ENCODE results near the gene MYO10.

MYO10 gene

GRCh38 chr5:16932401-16932800, 3.7 kb downstream of the MYO10 start:
- H3K36me3 Mint-ChIP-seq (ENCODE audit: low read depth), result no peaks in the 10 kb centered on the region
- peaks cover 13% of the 10 kb centered on the region for H3K4me1 Mint-ChIP-seq
- no peak overlapping the region for H3K27ac Mint-ChIP-seq
- no peak for ATAC-seq
- no peaks in the 10 kb centered on the region for H3K9me3 Mint-ChIP-seq
- H3K4me3 Mint-ChIP-seq, result no peak overlapping the region
- H3K27me3 Mint-ChIP-seq, result peaks cover 60% of the 10 kb centered on the region
- no peak for DNase-seq

- Mint-ChIP-seq H3K36me3 (ENCODE audit: low read depth) (no peaks in the 10 kb centered on the region), H3K9me3 (no peaks in the 10 kb centered on the region), H3K4me1 (peaks cover 9% of the 10 kb centered on the region), H3K27ac (no peak overlapping the region), H3K27me3 (peaks cover 51% of the 10 kb centered on the region), H3K4me3 (no peak overlapping the region)
- DNase-seq (no peak), ATAC-seq (no peak)
These were observed 4.6 kb downstream of the MYO10 start for GRCh38 chr5:16931334-16932110.

- Mint-ChIP-seq H3K27me3 (peaks cover 47% of the 10 kb centered on the region), H3K27ac (no peak overlapping the region), H3K9me3 (no peaks in the 10 kb centered on the region), H3K4me3 (no peak overlapping the region), H3K36me3 (ENCODE audit: low read depth) (no peaks in the 10 kb centered on the region), H3K4me1 (peaks cover 8% of the 10 kb centered on the region)
- ATAC-seq, result no peak
- no peak for DNase-seq
These were observed 5.6 kb downstream of the MYO10 start for GRCh38 chr5:16930496-16930895.

GRCh38 chr5:16929831-16930230, 6.3 kb downstream of the MYO10 start:
- no peak overlapping the region for H3K27ac Mint-ChIP-seq
- DNase-seq (no peak), ATAC-seq (no peak)
- H3K4me1 Mint-ChIP-seq, result peaks cover 4% of the 10 kb centered on the region
- H3K36me3 Mint-ChIP-seq (ENCODE audit: low read depth), result no peaks in the 10 kb centered on the region
- no peak overlapping the region for H3K4me3 Mint-ChIP-seq
- H3K27me3 Mint-ChIP-seq, result peaks cover 43% of the 10 kb centered on the region
- H3K9me3 Mint-ChIP-seq, result no peaks in the 10 kb centered on the region

GRCh38 chr5:16929347-16929746, 6.7 kb downstream of the MYO10 start:
- ATAC-seq, result no peak
- DNase-seq, result no peak
- Mint-ChIP-seq H3K4me1 (no peaks in the 10 kb centered on the region), H3K27me3 (peaks cover 38% of the 10 kb centered on the region), H3K4me3 (no peak overlapping the region), H3K27ac (no peak overlapping the region), H3K9me3 (no peaks in the 10 kb centered on the region), H3K36me3 (ENCODE audit: low read depth) (no peaks in the 10 kb centered on the region)

- DNase-seq (no peak), ATAC-seq (no peak)
- H3K27me3 Mint-ChIP-seq, result peaks cover 21% of the 10 kb centered on the region
- H3K9me3 Mint-ChIP-seq, result no peaks in the 10 kb centered on the region
- no peak overlapping the region for H3K4me3 Mint-ChIP-seq
- no peaks in the 10 kb centered on the region for H3K36me3 Mint-ChIP-seq (ENCODE audit: low read depth)
- no peak overlapping the region for H3K27ac Mint-ChIP-seq
- no peaks in the 10 kb centered on the region for H3K4me1 Mint-ChIP-seq
These were observed 8.5 kb downstream of the MYO10 start for GRCh38 chr5:16927613-16928012.

- Mint-ChIP-seq H3K27me3 (peaks cover 11% of the 10 kb centered on the region), H3K4me3 (no peak overlapping the region), H3K36me3 (ENCODE audit: low read depth) (no peaks in the 10 kb centered on the region), H3K9me3 (no peaks in the 10 kb centered on the region), H3K4me1 (no peaks in the 10 kb centered on the region), H3K27ac (no peak overlapping the region)
- DNase-seq, result no peak
- no peak for ATAC-seq
These were observed 9.7 kb downstream of the MYO10 start for GRCh38 chr5:16926417-16926816.

- no peaks in the 10 kb centered on the region for H3K36me3 Mint-ChIP-seq (ENCODE audit: low read depth)
- H3K4me1 Mint-ChIP-seq, result no peaks in the 10 kb centered on the region
- H3K27ac Mint-ChIP-seq, result no peak overlapping the region
- no peaks in the 10 kb centered on the region for H3K27me3 Mint-ChIP-seq
- ATAC-seq (no peak), DNase-seq (no peak)
- no peaks in the 10 kb centered on the region for H3K9me3 Mint-ChIP-seq
- no peak overlapping the region for H3K4me3 Mint-ChIP-seq
These were observed 11.9 kb downstream of the MYO10 start for GRCh38 chr5:16924206-16924605.

GRCh38 chr5:16922430-16922829, 13.7 kb downstream of the MYO10 start:
- ATAC-seq, result no peak
- Mint-ChIP-seq H3K4me1 (no peaks in the 10 kb centered on the region), H3K27me3 (no peaks in the 10 kb centered on the region), H3K36me3 (ENCODE audit: low read depth) (no peaks in the 10 kb centered on the region), H3K9me3 (no peaks in the 10 kb centered on the region), H3K27ac (no peak overlapping the region), H3K4me3 (no peak overlapping the region)
- DNase-seq, result no peak

GRCh38 chr5:16921211-16921610, 14.9 kb downstream of the MYO10 start:
- no peaks in the 10 kb centered on the region for H3K4me1 Mint-ChIP-seq
- DNase-seq, result no peak

GRCh38 chr5:16920109-16920816, 15.8 kb downstream of the MYO10 start:
- Mint-ChIP-seq H3K27ac (no peak overlapping the region), H3K9me3 (no peaks in the 10 kb centered on the region), H3K27me3 (no peaks in the 10 kb centered on the region), H3K4me3 (no peak overlapping the region), H3K4me1 (no peaks in the 10 kb centered on the region), H3K36me3 (ENCODE audit: low read depth) (no peaks in the 10 kb centered on the region)
- ATAC-seq, result no peak
- DNase-seq, result no peak

More at GRCh38 chr5:16921211-16921610, 14.9 kb downstream of the MYO10 start:
- ATAC-seq, result no peak
- H3K27me3 Mint-ChIP-seq, result no peaks in the 10 kb centered on the region
- H3K36me3 Mint-ChIP-seq (ENCODE audit: low read depth), result no peaks in the 10 kb centered on the region
- no peak overlapping the region for H3K4me3 Mint-ChIP-seq
- no peak overlapping the region for H3K27ac Mint-ChIP-seq
- no peaks in the 10 kb centered on the region for H3K9me3 Mint-ChIP-seq

- no peaks in the 10 kb centered on the region for H3K27me3 Mint-ChIP-seq
- no peak overlapping the region for H3K4me3 Mint-ChIP-seq
- H3K9me3 Mint-ChIP-seq, result no peaks in the 10 kb centered on the region
- H3K27ac Mint-ChIP-seq, result no peak overlapping the region
- DNase-seq (no peak), ATAC-seq (no peak)
- no peaks in the 10 kb centered on the region for H3K36me3 Mint-ChIP-seq (ENCODE audit: low read depth)
- no peaks in the 10 kb centered on the region for H3K4me1 Mint-ChIP-seq
These were observed 17.0 kb downstream of the MYO10 start for GRCh38 chr5:16918891-16919671.

GRCh38 chr5:16918156-16918555, 17.9 kb downstream of the MYO10 start:
- Mint-ChIP-seq H3K4me3 (no peak overlapping the region), H3K27ac (no peak overlapping the region), H3K4me1 (no peaks in the 10 kb centered on the region), H3K27me3 (no peaks in the 10 kb centered on the region), H3K36me3 (ENCODE audit: low read depth) (no peaks in the 10 kb centered on the region), H3K9me3 (no peaks in the 10 kb centered on the region)
- ATAC-seq (no peak), DNase-seq (no peak)

GRCh38 chr5:16916262-16916878, 19.7 kb downstream of the MYO10 start:
- Mint-ChIP-seq H3K4me3 (no peak overlapping the region), H3K27me3 (no peaks in the 10 kb centered on the region), H3K27ac (no peak overlapping the region), H3K9me3 (no peaks in the 10 kb centered on the region), H3K4me1 (no peaks in the 10 kb centered on the region), H3K36me3 (ENCODE audit: low read depth) (no peaks in the 10 kb centered on the region)
- DNase-seq (no peak), ATAC-seq (no peak)

Measured in activated naive CD8-positive, alpha-beta T cell treated with anti-CD3 and anti-CD28 coated beads, Interleukin-2, amount 50 U/mL, for 24 hours (primary cell).